Measurements from ENCODE around the gene RFC3.
"Not testable (repeated sequence)": the region's sequence is repeated elsewhere in the genome, so short reads cannot be mapped to it uniquely, and the experiment has no call there.

RFC3 gene

GRCh38 chr13:33812829-33813228 is 5.1 kb upstream of the RFC3 start:
- DNase-seq = not testable (repeated sequence)

- DNase-seq = no peak
Measured at GRCh38 chr13:33815011-33815550, 2.9 kb upstream of the RFC3 start.

GRCh38 chr13:33816912-33817311 is 1.0 kb upstream of the RFC3 start:
- DNase-seq = no peak

GRCh38 chr13:33817513-33817900 is 442 bp upstream of the RFC3 start:
- no peak for DNase-seq

GRCh38 chr13:33825083-33825482 is 7.1 kb downstream of the RFC3 start:
- DNase-seq = no peak

GRCh38 chr13:33827139-33827538 is 9.2 kb downstream of the RFC3 start:
- DNase-seq = no peak

- no peak for DNase-seq
Measured at GRCh38 chr13:33828431-33829129, 10.6 kb downstream of the RFC3 start.

GRCh38 chr13:33832872-33833271 is 14.9 kb downstream of the RFC3 start:
- DNase-seq = no peak

- no peak for DNase-seq
Measured at GRCh38 chr13:33838647-33839046, 20.7 kb downstream of the RFC3 start.

- no peak for DNase-seq
Measured at GRCh38 chr13:33840402-33840801, 22.5 kb downstream of the RFC3 start.

GRCh38 chr13:33842207-33842606 is 24.3 kb downstream of the RFC3 start:
- no peak for DNase-seq

GRCh38 chr13:33842986-33843385 is 25.0 kb downstream of the RFC3 start:
- DNase-seq = no peak

- DNase-seq = no peak
Measured at GRCh38 chr13:33845572-33846302, 27.8 kb downstream of the RFC3 start.

GRCh38 chr13:33846303-33847062 is 28.5 kb downstream of the RFC3 start:
- no peak for DNase-seq

- DNase-seq = no peak
Measured at GRCh38 chr13:33849211-33849610, 31.3 kb downstream of the RFC3 start.

- DNase-seq = no peak
Measured at GRCh38 chr13:33855371-33855895, 37.5 kb downstream of the RFC3 start.

GRCh38 chr13:33859691-33860303 is 41.8 kb downstream of the RFC3 start:
- no peak for DNase-seq

- DNase-seq = no peak
Measured at GRCh38 chr13:33860526-33860925, 42.6 kb downstream of the RFC3 start.

GRCh38 chr13:33862016-33862415 is 44.1 kb downstream of the RFC3 start:
- no peak for DNase-seq

- no peak for DNase-seq
Measured at GRCh38 chr13:33863188-33863789, 45.3 kb downstream of the RFC3 start.

GRCh38 chr13:33865945-33866344 is 48.0 kb downstream of the RFC3 start:
- DNase-seq = no peak

- no peak for DNase-seq
Measured at GRCh38 chr13:33867472-33867871, 49.5 kb downstream of the RFC3 start.
